ENCODE measurements around the gene PTPRD.

DNA sequence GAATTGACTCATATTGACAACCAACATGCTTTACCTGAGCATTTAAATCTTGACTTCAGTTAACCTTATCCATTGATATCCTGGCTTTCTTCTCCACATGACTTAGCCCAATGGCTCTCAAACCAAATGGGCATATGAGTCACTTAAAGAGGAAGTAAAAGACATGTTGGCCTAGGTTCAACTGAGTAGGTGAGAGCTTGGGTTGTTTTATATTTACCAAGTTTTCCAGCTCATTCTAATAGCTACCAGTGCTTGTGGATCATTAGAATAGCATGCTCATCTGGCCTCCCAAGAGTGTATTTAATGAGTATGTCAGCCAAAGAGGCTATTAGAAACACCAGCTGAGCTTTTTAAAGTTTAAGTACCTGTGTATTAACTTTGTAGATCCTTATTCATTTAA, 1049.0 kb downstream of the PTPRD start:
- TF ChIP-seq, protein P1, sequence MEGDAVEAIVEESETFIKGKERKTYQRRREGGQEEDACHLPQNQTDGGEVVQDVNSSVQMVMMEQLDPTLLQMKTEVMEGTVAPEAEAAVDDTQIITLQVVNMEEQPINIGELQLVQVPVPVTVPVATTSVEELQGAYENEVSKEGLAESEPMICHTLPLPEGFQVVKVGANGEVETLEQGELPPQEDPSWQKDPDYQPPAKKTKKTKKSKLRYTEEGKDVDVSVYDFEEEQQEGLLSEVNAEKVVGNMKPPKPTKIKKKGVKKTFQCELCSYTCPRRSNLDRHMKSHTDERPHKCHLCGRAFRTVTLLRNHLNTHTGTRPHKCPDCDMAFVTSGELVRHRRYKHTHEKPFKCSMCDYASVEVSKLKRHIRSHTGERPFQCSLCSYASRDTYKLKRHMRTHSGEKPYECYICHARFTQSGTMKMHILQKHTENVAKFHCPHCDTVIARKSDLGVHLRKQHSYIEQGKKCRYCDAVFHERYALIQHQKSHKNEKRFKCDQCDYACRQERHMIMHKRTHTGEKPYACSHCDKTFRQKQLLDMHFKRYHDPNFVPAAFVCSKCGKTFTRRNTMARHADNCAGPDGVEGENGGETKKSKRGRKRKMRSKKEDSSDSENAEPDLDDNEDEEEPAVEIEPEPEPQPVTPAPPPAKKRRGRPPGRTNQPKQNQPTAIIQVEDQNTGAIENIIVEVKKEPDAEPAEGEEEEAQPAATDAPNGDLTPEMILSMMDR (conservative IDR thresholded peaks at IDR 0.05; ENCODE audit: low read depth in 2 of 2), result no peak
- TF ChIP-seq POLR2AphosphoS5 (IDR thresholded peaks at IDR 0.05; ENCODE audit: low read depth) (no peak), EZH2 (IDR thresholded peaks at IDR 0.05; ENCODE audit: low read depth, unreplicated experiment) (no peak), CREB1 (CRISPR knock-in tag; IDR thresholded peaks at IDR 0.05; ENCODE audit: low read depth) (no peak)
